HG03064 (cell line): ENCODE measurements around the gene TMEM134.
A peak's percentile ranks its signal among the peaks of the same experiment; 100 is the strongest.
"Not testable (repeated sequence)": the region's sequence is repeated elsewhere in the genome, so short reads cannot be mapped to it uniquely, and the experiment has no call there.

Source experiments
- ATAC-seq: cut with Tn5 transposase; IDR thresholded peaks from one replicate; pipeline ENCODE4 v1.9.1; 2021; ENCODE audit warnings: low read depth; ENCODE audit not compliant: unreplicated experiment

The TMEM134 gene

GRCh38 chr11:67468759-67469507 lies at the start of gene TMEM134:
TMEM134 (minus strand) TSS chr11:67469251; CDS start chr11:67469192, 59 bp downstream.
- peak; percentile 55 for ATAC-seq

- no peak for ATAC-seq
These were observed 48.9 kb upstream of the TMEM134 start for GRCh38 chr11:67517784-67518552.

DNA sequence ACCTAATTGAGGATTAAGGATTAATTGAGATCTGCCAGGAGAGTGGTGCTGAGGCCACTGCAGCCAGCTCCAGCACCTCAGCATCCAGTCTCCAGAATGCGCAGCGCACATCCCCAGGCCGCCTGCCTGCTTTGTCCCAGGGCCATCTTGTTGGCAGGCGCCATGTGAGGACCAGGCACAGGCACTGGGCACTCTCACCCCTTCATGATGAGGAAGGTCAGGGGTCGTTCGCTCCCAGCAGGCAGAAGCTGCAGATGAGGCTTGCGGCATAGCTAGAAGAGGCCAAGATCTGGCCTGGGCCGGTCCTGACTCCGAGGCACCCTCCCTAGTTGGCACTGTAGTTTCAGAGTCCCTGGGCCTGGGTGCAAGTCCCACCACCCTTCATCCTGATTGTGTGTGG lies 47.8 kb upstream of the TMEM134 start:
- ATAC-seq = no peak

DNA sequence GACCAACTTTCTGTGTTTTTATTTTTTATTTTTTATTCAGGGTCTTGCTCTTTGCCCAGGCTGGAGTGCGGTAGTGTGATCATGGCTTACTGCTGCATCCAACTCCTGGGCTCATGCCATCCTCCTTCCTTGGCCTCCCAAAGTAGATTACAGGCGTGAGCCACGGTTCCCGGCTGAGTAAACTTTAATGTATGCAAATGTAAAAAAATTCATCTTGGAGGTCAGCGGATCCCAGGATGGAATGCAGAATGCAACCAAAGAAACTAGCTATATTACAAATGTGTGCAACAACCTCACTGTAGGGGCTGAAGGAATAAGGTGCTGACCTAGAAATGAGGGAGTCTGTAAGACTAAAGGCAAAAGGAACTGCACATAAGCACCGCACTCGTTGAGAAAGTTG lies 45.1 kb upstream of the TMEM134 start:
- no peak for ATAC-seq

DNA sequence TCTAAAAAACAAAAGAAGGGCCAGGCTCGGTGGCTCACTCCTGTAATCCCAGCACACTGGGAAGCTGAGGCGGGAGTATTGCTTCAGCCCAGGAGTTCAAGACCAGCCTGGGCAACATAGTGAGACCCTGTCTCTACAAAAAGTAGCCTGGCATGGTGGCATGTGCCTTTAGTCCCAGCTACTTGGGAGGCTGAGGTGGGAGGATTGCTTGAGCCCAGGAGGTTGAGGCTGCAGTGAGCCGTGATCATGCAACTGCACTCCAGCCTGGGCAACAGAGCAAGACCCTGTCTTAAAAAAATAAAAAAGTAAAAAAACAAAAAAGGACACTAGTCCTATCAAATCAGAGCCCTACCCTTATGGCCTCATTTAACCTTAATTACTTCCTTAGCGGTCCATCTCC lies 42.5 kb upstream of the TMEM134 start:
- not testable (repeated sequence) for ATAC-seq

GRCh38 chr11:67510023-67510345 lies 40.9 kb upstream of the TMEM134 start:
- ATAC-seq = no peak

GRCh38 chr11:67508486-67509121 lies 39.6 kb upstream of the TMEM134 start:
- ATAC-seq = peak; percentile 40

DNA sequence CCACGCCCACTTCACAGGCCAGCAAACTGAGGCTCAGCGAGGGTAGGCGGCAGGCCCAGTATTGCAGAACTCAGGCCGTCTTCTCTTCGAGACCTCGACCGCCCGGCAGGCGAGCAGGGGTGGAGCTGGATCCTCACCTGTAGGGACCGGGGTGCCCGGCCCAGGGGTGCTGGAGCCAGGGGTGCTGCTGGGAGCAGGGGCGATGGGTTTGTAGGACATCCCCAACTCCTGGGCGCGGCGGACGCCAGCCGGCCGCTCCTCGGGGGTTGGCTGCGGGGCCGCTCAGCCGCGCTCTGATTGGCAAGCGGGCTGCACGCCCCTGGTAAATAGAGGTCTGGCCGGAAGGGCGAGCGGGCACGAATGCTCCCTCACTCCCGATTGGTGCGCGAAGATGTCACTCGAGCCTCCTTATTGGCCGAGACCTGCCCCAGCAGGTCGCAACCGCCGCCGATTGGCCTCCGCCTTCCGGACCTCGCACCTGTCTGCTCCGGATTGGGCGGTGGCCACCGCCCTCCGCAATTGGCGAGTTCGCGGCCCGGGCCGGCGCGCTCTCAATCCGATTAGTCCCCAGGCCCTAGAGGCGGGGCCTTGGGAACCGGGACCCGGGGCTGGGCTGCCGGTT lies 38.9 kb upstream of the TMEM134 start, which contains the start of gene CDK2AP2:
TSS of gene CDK2AP2 (minus strand) at position 299 of the 622 bp plus-strand sequence. CDS start at position 219, 80 bp downstream.
- peak; percentile 54 for ATAC-seq

DNA sequence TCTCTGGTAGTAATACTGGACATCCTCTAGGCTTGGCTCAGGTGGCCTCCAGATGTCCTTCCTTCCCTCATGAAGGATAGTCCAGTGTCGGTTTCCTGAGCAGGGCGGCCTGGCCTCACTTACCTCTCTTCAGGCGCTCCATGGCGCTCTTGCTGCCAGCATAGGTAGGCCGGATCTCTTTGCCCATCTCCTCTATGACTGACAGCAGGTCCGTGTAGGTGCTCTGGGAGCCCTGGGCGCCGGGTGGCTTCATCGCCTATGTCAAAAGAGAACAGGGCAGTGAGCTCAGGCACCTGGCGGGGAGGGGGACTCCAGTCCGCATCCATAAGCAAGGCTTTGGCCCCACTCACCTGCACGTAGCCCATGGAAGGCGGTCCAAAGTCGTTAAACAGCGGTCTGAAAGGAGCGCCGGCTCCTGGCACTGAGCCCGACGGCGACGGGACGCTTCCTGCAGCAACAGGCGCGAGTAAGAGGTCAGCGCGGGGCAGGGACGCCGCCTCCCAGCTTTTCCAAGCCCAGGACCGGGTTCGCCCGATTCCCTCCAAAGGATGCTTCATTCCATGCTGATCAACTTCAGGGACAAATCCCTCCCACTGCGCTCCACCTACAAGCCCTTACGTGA lies 38.3 kb upstream of the TMEM134 start:
- ATAC-seq = no peak

- ATAC-seq = no peak
These were observed 37.5 kb upstream of the TMEM134 start for GRCh38 chr11:67506426-67507051.

DNA sequence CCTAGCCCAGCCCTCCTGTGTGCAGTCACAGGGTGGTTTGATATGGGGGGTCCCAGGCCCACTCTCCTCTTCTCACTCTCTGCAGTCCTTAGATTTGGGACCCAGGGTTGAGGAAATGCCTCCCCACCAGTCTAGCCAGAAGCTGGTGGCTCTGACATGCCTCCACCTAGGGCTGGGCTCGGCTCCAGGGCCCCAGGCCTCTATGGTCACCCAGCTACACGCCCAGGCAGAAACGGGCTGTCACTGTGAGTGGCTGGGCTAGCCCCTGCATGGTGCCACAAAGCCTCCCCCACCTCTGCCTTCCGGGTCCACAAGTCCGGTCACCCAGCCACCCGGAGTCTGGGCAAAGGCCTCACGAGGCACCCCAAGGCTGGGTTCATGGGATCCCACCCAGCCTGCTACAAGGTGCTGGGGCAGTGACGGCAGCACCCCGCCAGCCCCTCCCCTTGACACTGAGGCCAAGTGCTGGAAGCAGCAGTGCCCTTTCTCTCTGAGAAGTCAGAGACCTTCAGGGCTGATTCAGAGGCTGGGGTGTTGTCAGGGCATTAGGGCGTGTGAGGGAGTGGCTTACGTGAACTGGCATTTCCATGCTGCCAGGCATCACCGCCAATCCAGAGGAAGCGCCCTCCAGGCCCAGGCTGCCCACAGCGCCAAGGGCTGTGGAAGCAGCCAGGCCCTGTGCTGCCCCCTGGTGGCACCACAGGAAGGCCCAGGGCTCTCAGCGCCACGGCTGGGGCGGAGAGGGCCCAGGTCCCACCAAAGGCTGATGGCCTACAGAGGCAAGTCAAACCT lies 36.8 kb upstream of the TMEM134 start:
- ATAC-seq = no peak

DNA sequence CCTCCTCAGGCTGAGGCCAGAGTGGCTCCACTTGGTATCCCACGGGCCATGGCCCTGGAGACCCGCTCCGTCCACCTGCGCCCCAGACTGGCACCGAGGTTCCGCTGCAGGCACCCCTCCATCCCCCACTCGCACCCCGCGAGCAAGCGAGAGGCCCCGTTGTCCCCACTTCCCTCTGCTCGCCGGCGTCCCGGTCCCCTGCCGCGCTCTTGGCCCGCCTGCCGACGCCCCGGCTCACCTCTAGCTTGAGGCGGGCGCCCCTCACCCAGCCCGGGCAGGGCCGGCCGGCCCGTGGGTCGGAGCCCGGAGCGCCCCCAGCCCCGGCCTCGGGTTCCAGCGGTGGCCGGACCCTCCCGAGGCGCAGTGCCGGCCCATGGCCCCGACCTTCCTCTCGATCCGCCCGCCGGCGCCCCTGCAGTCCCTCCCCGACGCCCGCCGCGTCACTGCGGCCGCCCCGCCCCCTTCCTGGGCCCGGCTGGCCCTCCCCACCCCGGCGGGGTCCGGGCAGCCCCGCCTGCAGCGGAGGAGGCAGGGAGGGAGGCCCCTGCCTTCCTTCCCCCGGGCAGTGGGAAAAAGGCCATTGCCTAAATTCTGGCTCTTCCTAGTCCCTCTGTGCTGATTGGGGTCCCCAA lies 36.0 kb upstream of the TMEM134 start, which contains the start of gene PITPNM1:
TSS of gene PITPNM1 (minus strand) at position 414 of the 632 bp plus-strand sequence. CDS start 1,183 bp downstream, outside the sequence.
- no peak for ATAC-seq

- ATAC-seq = no peak
These were observed 35.2 kb upstream of the TMEM134 start for GRCh38 chr11:67504005-67504949.

GRCh38 chr11:67503119-67504004 lies 34.3 kb upstream of the TMEM134 start:
- no peak for ATAC-seq

DNA sequence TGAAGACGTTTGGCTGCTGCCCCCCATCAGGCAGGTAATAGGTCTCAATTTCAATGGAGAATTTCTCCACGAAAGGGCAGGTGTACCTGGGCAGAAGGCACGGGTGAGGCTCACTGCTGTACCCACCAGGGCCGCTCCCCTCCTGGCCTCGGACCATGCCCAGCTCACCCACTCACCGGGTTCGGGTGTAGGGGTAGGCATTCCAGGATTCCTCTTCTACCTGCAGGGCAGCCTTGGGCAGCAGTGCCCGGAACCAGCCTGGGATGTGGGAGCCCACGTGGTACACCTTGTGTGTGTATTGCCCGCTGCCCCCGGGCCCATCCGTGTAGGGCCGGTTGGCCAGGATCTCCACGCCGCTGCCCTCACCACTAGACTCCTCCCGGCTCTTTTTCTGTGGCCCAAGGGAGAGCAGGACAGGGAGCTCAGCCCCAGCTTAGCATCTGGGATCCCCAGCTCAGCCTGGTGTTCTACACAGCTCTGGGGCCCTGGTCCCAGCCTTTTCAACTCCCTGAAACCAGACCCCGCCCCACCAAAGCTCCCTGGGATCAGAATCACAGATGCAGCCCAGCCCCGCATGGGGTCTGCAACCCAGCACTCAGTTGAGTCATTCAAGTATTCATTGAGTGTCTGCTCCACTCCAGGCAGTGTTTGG lies 33.4 kb upstream of the TMEM134 start:
- ATAC-seq = no peak

- ATAC-seq = no peak
These were observed 32.8 kb upstream of the TMEM134 start for GRCh38 chr11:67501854-67502253.
